Ishikawa (cell line): Measurements from ENCODE around the gene HS3ST2.

Experiments used
- CREB1 ChIP-seq: IDR thresholded peaks from 2 replicates; pipeline ENCODE4 v1.6.1; 2012; ENCODE audit warnings: low read depth
- EGR1 ChIP-seq: IDR thresholded peaks from 2 replicates; pipeline ENCODE4 v1.6.1; 2012
- EP300 ChIP-seq: IDR thresholded peaks from 2 replicates; pipeline ENCODE4 v1.6.1; 2012; ENCODE audit warnings: borderline replicate concordance
- MAX ChIP-seq: IDR thresholded peaks from 2 replicates; pipeline ENCODE4 v1.6.1; 2012
- NFIC ChIP-seq: IDR thresholded peaks from 2 replicates; pipeline ENCODE4 v1.6.1; 2012
- REST ChIP-seq: IDR thresholded peaks from 2 replicates; pipeline ENCODE4 v1.6.1; 2012; ENCODE audit warnings: low read depth, mild to moderate bottlenecking
- TAF1 ChIP-seq: IDR thresholded peaks from 2 replicates; pipeline ENCODE4 v1.6.1; 2012; ENCODE audit warnings: low read depth, mild to moderate bottlenecking

GRCh38 chr16:22933173-22933572 is 119.2 kb downstream of the HS3ST2 start:
- TF ChIP-seq REST (peak; percentile 27; the same call in 1 of the 2 replicates), TAF1 (no peak), CREB1 (no peak), NFIC (no peak), EP300 (no peak), MAX (no peak), EGR1 (no peak)
